ENCODE results near the gene RAB27A. TPM values are rescaled to one million over a fixed set of nuclear protein-coding genes. Genes with fewer than 3 reads are reported as not detected.

Gene RAB27A
- total and polyA plus RNA-seq, 2 experiments from 2014 or later, result 3.2 to 5.8 TPM

DNA sequence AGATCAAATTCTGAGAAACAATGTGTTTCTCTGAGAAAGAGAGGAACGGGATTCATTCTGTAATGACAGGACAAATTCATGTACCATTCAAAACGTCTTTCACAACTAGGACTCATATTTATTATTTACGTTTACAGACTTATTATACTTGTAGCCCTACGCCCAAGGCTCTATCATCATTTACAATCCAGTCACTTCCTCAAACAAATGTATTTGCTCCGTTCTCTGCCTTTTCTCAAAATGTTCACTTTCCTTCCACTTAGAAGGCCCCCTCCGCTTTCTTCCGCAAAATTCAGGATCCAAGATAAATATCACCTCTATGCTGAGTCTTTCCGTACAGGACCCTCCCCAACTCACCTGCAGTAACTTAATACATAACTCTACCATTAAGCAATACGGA, 93.6 kb downstream of the RAB27A start:
- 0 out of 2 replicates have a peak overlapping the region, but pooled peaks have one; percentile 6 for H2AFZ ChIP-seq
- Mint-ChIP-seq H3K4me1 (peaks cover 3% of the 10 kb centered on the region; the same call in 2 of the 3 replicates), H3K27ac (no peak overlapping the region), H3K36me3 (ENCODE audit: low read depth) (peaks cover 23% of the 10 kb centered on the region), H3K9me3 (peaks cover 11% of the 10 kb centered on the region), H3K27me3 (ENCODE audit: insufficient read depth, low read depth, poor library complexity) (no peaks in the 10 kb centered on the region), H3K4me3 (no peak overlapping the region)
- H3K4me1 ChIP-seq (ENCODE audit: insufficient read depth), result peaks cover 12% of the 10 kb centered on the region
- peaks cover 57% of the 10 kb centered on the region for H3K79me2 ChIP-seq (replicated peaks; ENCODE audit: insufficient read depth)
- peak overlapping the region; percentile 93; the same call in 1 of the 2 replicates for H3K27ac ChIP-seq (ENCODE audit: low read depth)
- no peak for TF ChIP-seq EZH2phosphoT487 (IDR thresholded peaks at IDR 0.05; ENCODE audit: unreplicated experiment)
- no peak for TF ChIP-seq ZNF114 (CRISPR knock-in tag; IDR thresholded peaks at IDR 0.05)
- no peaks in the 10 kb centered on the region for H3K9me2 ChIP-seq (ENCODE audit: insufficient read depth)
- no peaks in the 10 kb centered on the region for H3K27me3 ChIP-seq (ENCODE audit: insufficient read depth)
- H3K36me3 ChIP-seq (ENCODE audit: insufficient read depth), result peaks cover 12% of the 10 kb centered on the region; the same call in 1 of the 2 replicates
- peak overlapping the region; percentile 93 for H3K4me3 ChIP-seq
- peaks cover 28% of the 10 kb centered on the region for H4K20me1 ChIP-seq (replicated peaks; ENCODE audit: insufficient read depth)
- H3F3A ChIP-seq (replicated peaks; ENCODE audit: low read depth), result no peaks in the 10 kb centered on the region
- DNase-seq (ENCODE audit: low spot score) (no peak), ATAC-seq (no peak)
- peak overlapping the region; percentile 87 for H3K4me2 ChIP-seq

DNA sequence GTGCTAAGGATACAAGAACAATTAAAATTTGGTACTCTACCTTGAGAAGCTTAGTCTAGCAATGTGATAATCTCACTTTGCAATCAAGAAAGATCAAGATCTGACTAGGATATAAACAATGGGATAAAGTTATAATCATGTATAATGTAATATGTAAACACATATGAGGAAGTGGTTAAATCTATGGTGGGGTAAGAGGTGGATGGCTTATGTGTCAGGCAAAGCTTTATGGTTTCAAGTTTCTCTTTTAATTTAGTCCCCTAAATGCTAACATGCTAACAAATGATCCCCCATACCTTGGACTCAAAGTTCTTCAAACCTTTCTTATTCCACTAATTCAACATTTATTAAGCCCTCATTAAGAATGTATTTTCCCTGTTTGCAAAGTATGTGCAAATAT, 95.4 kb downstream of the RAB27A start:
- peaks cover 23% of the 10 kb centered on the region; the same call in 1 of the 2 replicates for H3K36me3 ChIP-seq (ENCODE audit: insufficient read depth)
- peak overlapping the region; percentile 93 for H3K4me3 ChIP-seq
- peak overlapping the region; percentile 87 for H3K4me2 ChIP-seq
- H3K9me2 ChIP-seq (ENCODE audit: insufficient read depth), result no peaks in the 10 kb centered on the region
- no peak overlapping the region for H3K27ac Mint-ChIP-seq
- H3K79me2 ChIP-seq (replicated peaks; ENCODE audit: insufficient read depth), result peaks cover 74% of the 10 kb centered on the region
- H3K27me3 ChIP-seq (ENCODE audit: insufficient read depth), result no peaks in the 10 kb centered on the region
- no peak for DNase-seq (ENCODE audit: low spot score)
- no peak for TF ChIP-seq EZH2 (IDR thresholded peaks at IDR 0.05; ENCODE audit: low read depth, unreplicated experiment)
- TF ChIP-seq, protein P1, sequence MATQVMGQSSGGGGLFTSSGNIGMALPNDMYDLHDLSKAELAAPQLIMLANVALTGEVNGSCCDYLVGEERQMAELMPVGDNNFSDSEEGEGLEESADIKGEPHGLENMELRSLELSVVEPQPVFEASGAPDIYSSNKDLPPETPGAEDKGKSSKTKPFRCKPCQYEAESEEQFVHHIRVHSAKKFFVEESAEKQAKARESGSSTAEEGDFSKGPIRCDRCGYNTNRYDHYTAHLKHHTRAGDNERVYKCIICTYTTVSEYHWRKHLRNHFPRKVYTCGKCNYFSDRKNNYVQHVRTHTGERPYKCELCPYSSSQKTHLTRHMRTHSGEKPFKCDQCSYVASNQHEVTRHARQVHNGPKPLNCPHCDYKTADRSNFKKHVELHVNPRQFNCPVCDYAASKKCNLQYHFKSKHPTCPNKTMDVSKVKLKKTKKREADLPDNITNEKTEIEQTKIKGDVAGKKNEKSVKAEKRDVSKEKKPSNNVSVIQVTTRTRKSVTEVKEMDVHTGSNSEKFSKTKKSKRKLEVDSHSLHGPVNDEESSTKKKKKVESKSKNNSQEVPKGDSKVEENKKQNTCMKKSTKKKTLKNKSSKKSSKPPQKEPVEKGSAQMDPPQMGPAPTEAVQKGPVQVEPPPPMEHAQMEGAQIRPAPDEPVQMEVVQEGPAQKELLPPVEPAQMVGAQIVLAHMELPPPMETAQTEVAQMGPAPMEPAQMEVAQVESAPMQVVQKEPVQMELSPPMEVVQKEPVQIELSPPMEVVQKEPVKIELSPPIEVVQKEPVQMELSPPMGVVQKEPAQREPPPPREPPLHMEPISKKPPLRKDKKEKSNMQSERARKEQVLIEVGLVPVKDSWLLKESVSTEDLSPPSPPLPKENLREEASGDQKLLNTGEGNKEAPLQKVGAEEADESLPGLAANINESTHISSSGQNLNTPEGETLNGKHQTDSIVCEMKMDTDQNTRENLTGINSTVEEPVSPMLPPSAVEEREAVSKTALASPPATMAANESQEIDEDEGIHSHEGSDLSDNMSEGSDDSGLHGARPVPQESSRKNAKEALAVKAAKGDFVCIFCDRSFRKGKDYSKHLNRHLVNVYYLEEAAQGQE (IDR thresholded peaks at IDR 0.05; ENCODE audit: unreplicated experiment), result no peak
- TF ChIP-seq JUNB (IDR thresholded peaks at IDR 0.05; ENCODE audit: unreplicated experiment), result no peak
- no peak for TF ChIP-seq POLR2AphosphoS5 (IDR thresholded peaks at IDR 0.05; ENCODE audit: low read depth)
- no peak for TF ChIP-seq STAT1 (IDR thresholded peaks at IDR 0.05; ENCODE audit: unreplicated experiment)
- TF ChIP-seq, protein P2, sequence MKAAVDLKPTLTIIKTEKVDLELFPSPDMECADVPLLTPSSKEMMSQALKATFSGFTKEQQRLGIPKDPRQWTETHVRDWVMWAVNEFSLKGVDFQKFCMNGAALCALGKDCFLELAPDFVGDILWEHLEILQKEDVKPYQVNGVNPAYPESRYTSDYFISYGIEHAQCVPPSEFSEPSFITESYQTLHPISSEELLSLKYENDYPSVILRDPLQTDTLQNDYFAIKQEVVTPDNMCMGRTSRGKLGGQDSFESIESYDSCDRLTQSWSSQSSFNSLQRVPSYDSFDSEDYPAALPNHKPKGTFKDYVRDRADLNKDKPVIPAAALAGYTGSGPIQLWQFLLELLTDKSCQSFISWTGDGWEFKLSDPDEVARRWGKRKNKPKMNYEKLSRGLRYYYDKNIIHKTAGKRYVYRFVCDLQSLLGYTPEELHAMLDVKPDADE (IDR thresholded peaks at IDR 0.05), result no peak
- no peaks in the 10 kb centered on the region for H3K27me3 Mint-ChIP-seq (ENCODE audit: insufficient read depth, low read depth, poor library complexity)
- peak overlapping the region; percentile 14; the same call in 1 of the 2 replicates for H3K27ac ChIP-seq (ENCODE audit: low read depth)
- H3F3A ChIP-seq (replicated peaks; ENCODE audit: low read depth), result no peaks in the 10 kb centered on the region
- ATAC-seq, result no peak
- H3K4me3 Mint-ChIP-seq, result no peak overlapping the region
- peaks cover 38% of the 10 kb centered on the region for H3K36me3 Mint-ChIP-seq (ENCODE audit: low read depth)
- peaks cover 12% of the 10 kb centered on the region for H3K4me1 ChIP-seq (ENCODE audit: insufficient read depth)
- H3K4me1 Mint-ChIP-seq, result peaks cover 3% of the 10 kb centered on the region; the same call in 2 of the 3 replicates
- H2AFZ ChIP-seq, result no peak overlapping the region
- peaks cover 9% of the 10 kb centered on the region for H3K9me3 Mint-ChIP-seq
- peaks cover 30% of the 10 kb centered on the region for H4K20me1 ChIP-seq (replicated peaks; ENCODE audit: insufficient read depth)
